ENCODE results near the gene KIF26B.

GRCh38 chr1:245172026-245172425, 17.2 kb downstream of the KIF26B start:
- TF ChIP-seq CTCF (IDR thresholded peaks at IDR 0.05; ENCODE audit: insufficient read depth, low read length, poor library complexity, severe bottlenecking) (no peak), EZH2phosphoT487 (conservative IDR thresholded peaks at IDR 0.05; ENCODE audit: low read length) (no peak)

Data from SU-DHL-6 (cell line).